Upper lobe of left lung (tissue), 6 donors: ENCODE data around the gene SNX4. TPM values are rescaled to one million over a fixed set of nuclear protein-coding genes. Genes with fewer than 3 reads are reported as not detected.

Experiments
- ATAC-seq, 2 donors: fragments of 200-7000 bp; cut with Tn5 transposase; one replicate each; pipeline ENCODE4 v1.9.1; 2022; ENCODE audit warnings: mild to moderate bottlenecking in 2 of 2, moderate library complexity in 2 of 2; ENCODE audit not compliant: low FRiP score in 2 of 2
- DNase-seq, 2 donors: peaks; one replicate each; pipeline ENCODE4 v3.0.0-alpha.2; 2019 to 2020
- H3K27ac ChIP-seq, 4 donors: fragments of 200-600 bp; sonication (generic); one replicate each; pipeline ENCODE4 v1.5.1; 2016 to 2019
- H3K27me3 ChIP-seq, 4 donors: fragments of 200-600 bp; sonication (generic); one replicate each; pipeline ENCODE4 v1.5.1; 2017 to 2019
- H3K36me3 ChIP-seq, 4 donors: fragments of 200-600 bp; sonication (generic); one replicate each; pipeline ENCODE4 v1.5.1; 2016 to 2019
- H3K4me1 ChIP-seq, 4 donors: fragments of 200-600 bp; sonication (generic); one replicate each; pipeline ENCODE4 v1.5.1; 2018 to 2019
- H3K4me3 ChIP-seq, 4 donors: fragments of 200-600 bp; sonication (generic); one replicate each; pipeline ENCODE4 v1.5.1; 2017 to 2019; ENCODE audit warnings: mild to moderate bottlenecking in 2 of 4, moderate library complexity in 1 of 4
- H3K9me3 ChIP-seq, 4 donors: fragments of 200-600 bp; sonication (generic); one replicate each; pipeline ENCODE4 v1.5.1; 2018 to 2019
- EP300 ChIP-seq, 4 donors: sonication (generic); formaldehyde crosslinking; IDR thresholded peaks; one replicate each; pipeline ENCODE4 v1.5.1; 2017; ENCODE audit warnings: antibody characterized with exemption in 4 of 4, control low read depth in 2 of 4
- POLR2A ChIP-seq, 4 donors: fragments of 450-650 bp; IDR thresholded peaks; one replicate each; pipeline ENCODE4 v1.5.1; 2016 to 2017; ENCODE audit warnings: antibody characterized with exemption in 4 of 4, mild to moderate bottlenecking in 2 of 4
- POLR2AphosphoS5 ChIP-seq, 2 donors: sonication (generic); formaldehyde crosslinking; IDR thresholded peaks; one replicate each; pipeline ENCODE4 v1.5.1; 2017; ENCODE audit warnings: antibody characterized with exemption in 2 of 2
- WGBS, 2 donors: methylation state at CpG; one replicate each; pipeline ENCODE4 v1.1.5; 2017 to 2018; 5-methylcytosine and 5-hydroxymethylcytosine counted together
- total RNA-seq, 6 donors: library from RNA; depleted of rRNA in 4 of 6; stranded (reverse); fragments of >200 nt in 4 of 6; gene quantifications; one replicate each; pipeline versions ENCODE4 v1.1.0 to v1.2.1, GENCODE V29; 2016 to 2021
- TF ChIP-seq, protein P1 (sequence below), 6 experiments: fragments of 450-650 bp in 4 of 6; fragments of 200-600 bp in 2 of 6; sonication (generic) in 2 of 6; IDR thresholded peaks; one replicate each; pipeline ENCODE4 v1.5.1; 2016 to 2019; ENCODE audit warnings: antibody characterized with exemption in 6 of 6
- donor health status: DM: no; HTN: no; CAD: no; lungs with moderate emphysema.
- donor health status: DM: no; HTN: yes; CAD: no; lungs with severe emphysema.

SNX4 gene
- total RNA-seq, 6 donors from 2014 or later: 31.1 to 72.4 (median 41.8) TPM

DNA sequence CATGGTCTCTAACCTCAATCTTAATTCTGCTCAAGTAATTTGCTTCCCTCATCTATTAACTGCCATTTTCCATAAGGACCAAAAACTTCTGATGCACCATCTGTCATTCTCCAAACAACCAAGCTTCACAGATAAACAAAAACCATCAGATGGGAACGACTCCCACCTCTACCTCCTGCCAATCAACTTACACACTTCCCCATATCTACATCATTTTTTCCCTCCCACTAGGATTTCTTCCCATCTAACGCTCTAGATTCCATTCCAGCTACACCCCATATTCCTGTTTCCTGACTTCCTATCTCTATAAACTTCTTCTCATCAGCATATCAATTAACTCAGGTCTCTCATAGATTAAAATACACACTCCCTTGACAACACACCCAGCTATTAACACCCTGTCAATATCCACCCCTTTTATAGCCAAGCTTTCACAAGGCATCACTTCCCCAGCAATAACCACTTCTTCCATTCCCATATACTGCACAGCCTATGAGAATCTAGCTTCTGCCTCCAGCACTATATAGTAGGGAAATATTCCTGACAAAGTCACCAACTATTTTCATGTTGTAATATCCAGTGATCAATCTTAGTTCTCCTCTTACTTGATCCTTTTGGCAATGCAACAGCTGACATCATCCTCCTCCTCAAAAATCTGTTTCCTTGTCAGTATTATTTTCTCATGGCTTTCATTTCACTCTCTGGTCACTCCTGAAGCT lies 39.2 kb downstream of the SNX4 start:
- TF ChIP-seq EP300 (IDR thresholded peaks at IDR 0.05): no peak
- TF ChIP-seq, protein P1, sequence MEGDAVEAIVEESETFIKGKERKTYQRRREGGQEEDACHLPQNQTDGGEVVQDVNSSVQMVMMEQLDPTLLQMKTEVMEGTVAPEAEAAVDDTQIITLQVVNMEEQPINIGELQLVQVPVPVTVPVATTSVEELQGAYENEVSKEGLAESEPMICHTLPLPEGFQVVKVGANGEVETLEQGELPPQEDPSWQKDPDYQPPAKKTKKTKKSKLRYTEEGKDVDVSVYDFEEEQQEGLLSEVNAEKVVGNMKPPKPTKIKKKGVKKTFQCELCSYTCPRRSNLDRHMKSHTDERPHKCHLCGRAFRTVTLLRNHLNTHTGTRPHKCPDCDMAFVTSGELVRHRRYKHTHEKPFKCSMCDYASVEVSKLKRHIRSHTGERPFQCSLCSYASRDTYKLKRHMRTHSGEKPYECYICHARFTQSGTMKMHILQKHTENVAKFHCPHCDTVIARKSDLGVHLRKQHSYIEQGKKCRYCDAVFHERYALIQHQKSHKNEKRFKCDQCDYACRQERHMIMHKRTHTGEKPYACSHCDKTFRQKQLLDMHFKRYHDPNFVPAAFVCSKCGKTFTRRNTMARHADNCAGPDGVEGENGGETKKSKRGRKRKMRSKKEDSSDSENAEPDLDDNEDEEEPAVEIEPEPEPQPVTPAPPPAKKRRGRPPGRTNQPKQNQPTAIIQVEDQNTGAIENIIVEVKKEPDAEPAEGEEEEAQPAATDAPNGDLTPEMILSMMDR (IDR thresholded peaks at IDR 0.05): no peak
- no peak for TF ChIP-seq POLR2A (IDR thresholded peaks at IDR 0.05)
- no peak for TF ChIP-seq POLR2AphosphoS5 (IDR thresholded peaks at IDR 0.05)
- 61 to 71% methylated on average over 2 of the region's 2 CpGs for WGBS, 2 donors
- no peak overlapping the region for H3K27ac ChIP-seq
- ATAC-seq: peak in 1 of 2 donors; percentile 70
- H3K4me3 ChIP-seq: no peak overlapping the region
- peaks cover 0 to 45% (median 10%) of the 10 kb centered on the region in 4 donors for H3K36me3 ChIP-seq
- H3K27me3 ChIP-seq: no peaks in the 10 kb centered on the region
- H3K4me1 ChIP-seq: no peaks in the 10 kb centered on the region
- DNase-seq: no peak
- no peaks in the 10 kb centered on the region for H3K9me3 ChIP-seq

DNA sequence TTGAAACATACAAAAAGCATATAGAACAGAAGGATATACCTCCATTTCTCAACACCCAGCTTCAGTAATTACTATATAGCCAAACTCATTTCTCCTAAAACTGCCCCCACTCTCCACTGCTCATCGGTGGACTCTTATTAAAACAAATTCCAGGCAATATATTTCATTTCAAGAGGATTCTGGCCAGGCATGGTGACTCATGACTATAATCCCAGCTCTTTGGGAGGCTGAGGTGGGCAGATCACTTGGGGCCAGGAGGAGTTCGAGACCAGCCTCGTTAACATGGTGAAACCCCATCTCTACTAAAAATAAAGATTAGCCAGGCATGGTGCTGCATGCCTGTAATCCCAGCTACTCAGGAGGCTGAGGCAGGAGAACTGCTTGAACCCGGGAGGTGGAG lies 40.9 kb downstream of the SNX4 start:
- DNase-seq (no peak), ATAC-seq (no peak)
- H3K4me3 ChIP-seq: no peak overlapping the region
- H3K36me3 ChIP-seq: peaks cover 0 to 55% (median 16%) of the 10 kb centered on the region in 4 donors
- H3K27me3 ChIP-seq: no peaks in the 10 kb centered on the region
- TF ChIP-seq POLR2A (IDR thresholded peaks at IDR 0.05) (no peak), EP300 (IDR thresholded peaks at IDR 0.05) (no peak), POLR2AphosphoS5 (IDR thresholded peaks at IDR 0.05) (no peak)
- TF ChIP-seq, protein P1 (IDR thresholded peaks at IDR 0.05): no peak
- no peak overlapping the region for H3K27ac ChIP-seq
- 93 to 98% methylated on average over 4 of the region's 4 CpGs for WGBS, 2 donors
- no peaks in the 10 kb centered on the region for H3K4me1 ChIP-seq
- H3K9me3 ChIP-seq: no peaks in the 10 kb centered on the region

DNA sequence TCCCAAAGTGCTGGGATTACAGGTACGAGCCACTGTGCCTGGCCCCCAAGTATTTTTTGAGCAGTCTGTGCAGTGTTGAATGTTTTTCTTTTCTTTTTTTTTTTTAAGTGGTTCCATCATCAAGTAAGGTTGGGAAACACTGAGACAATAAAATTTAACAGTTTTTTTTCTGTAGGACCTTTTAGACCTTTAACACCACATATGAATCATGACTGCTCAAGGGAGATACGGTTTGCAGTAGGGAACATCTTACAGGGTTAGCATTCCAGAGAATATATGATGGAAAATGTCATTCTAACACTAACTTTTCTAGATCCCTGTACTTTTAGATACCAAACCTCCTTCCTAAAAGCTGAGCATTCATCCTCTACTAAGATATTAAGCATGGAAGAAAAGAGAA lies 41.7 kb downstream of the SNX4 start:
- ATAC-seq: no peak
- WGBS, 2 donors: 81 to 86% methylated on average over 2 of the region's 2 CpGs
- peaks cover 0 to 55% (median 17%) of the 10 kb centered on the region in 4 donors for H3K36me3 ChIP-seq
- no peak overlapping the region for H3K4me3 ChIP-seq
- no peaks in the 10 kb centered on the region for H3K4me1 ChIP-seq
- no peak overlapping the region for H3K27ac ChIP-seq
- H3K9me3 ChIP-seq: no peaks in the 10 kb centered on the region
- DNase-seq: no peak
- H3K27me3 ChIP-seq: no peaks in the 10 kb centered on the region
- TF ChIP-seq POLR2AphosphoS5 (IDR thresholded peaks at IDR 0.05): no peak
- TF ChIP-seq, protein P1 (IDR thresholded peaks at IDR 0.05): no peak
- no peak for TF ChIP-seq EP300 (IDR thresholded peaks at IDR 0.05)
- no peak for TF ChIP-seq POLR2A (IDR thresholded peaks at IDR 0.05)

DNA sequence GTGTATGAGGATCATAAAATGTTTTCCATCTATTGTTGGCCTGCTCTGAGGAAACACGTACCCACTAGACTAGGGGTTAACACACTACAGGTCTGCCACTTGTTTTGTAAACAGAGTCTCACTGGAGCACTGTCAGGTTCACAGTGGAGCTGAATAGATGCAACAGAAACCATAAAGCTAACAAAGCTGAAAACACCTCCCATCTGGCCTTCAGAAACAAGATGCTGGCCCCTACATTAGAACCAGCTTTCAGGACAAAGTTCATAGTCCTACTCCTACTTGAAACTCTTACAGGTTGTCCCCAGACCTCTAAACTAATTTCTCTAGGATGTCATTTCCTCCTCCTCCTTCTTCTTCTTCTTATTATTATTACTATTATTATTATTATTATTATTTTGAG lies 42.3 kb downstream of the SNX4 start:
- Histone ChIP-seq H3K27me3 (no peaks in the 10 kb centered on the region), H3K4me3 (no peak overlapping the region), H3K9me3 (no peaks in the 10 kb centered on the region), H3K27ac (no peak overlapping the region), H3K4me1 (no peaks in the 10 kb centered on the region), H3K36me3 (peaks cover 0 to 55% (median 19%) of the 10 kb centered on the region in 4 donors)
- no peak for DNase-seq
- WGBS, 2 donors: 82 to 89% methylated on average over 1 of the region's 1 CpG
- TF ChIP-seq POLR2AphosphoS5 (IDR thresholded peaks at IDR 0.05) (no peak), EP300 (IDR thresholded peaks at IDR 0.05) (no peak), POLR2A (IDR thresholded peaks at IDR 0.05) (no peak)
- TF ChIP-seq, protein P1 (IDR thresholded peaks at IDR 0.05): no peak
- ATAC-seq: no peak

DNA sequence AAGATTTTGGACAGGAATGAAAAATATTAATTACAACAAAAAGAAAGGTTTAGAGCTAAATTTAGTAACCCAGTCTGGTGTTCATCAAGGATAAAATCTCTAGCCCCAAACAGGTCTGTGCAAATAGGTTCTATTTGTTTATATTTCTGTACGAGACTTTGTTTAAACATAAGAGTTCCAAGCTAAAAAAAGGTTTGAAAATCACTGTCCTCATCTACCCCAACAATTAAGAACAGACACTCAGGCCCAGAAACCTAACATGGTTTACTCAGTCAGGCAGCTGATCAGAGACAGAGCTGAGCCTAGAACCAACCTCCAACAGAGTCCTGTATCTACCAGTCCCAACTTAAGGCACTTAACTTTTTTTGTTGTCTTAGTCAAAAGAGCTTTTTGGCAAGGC lies 49.3 kb downstream of the SNX4 start:
- Histone ChIP-seq H3K27me3 (no peaks in the 10 kb centered on the region), H3K4me3 (no peak overlapping the region), H3K27ac (no peak overlapping the region), H3K36me3 (peaks cover 9 to 69% (median 42%) of the 10 kb centered on the region in 4 donors), H3K9me3 (no peaks in the 10 kb centered on the region), H3K4me1 (no peaks in the 10 kb centered on the region)
- WGBS, 2 donors: 28 to 31% methylated on average over 1 of the region's 1 CpG
- ATAC-seq (no peak), DNase-seq (no peak)
- TF ChIP-seq, protein P1 (IDR thresholded peaks at IDR 0.05): no peak
- TF ChIP-seq EP300 (IDR thresholded peaks at IDR 0.05) (no peak), POLR2AphosphoS5 (IDR thresholded peaks at IDR 0.05) (no peak), POLR2A (IDR thresholded peaks at IDR 0.05) (no peak)
